OCI-LY7 (cell line): ENCODE data around the gene ITM2B. TPM values are rescaled to one million over a fixed set of nuclear protein-coding genes. Genes with fewer than 3 reads are reported as not detected.

Experiments used
- BruUV-seq: library from RNA; stranded (reverse); fragments of 400-500 nt; replicated peaks from 2 replicates; lab custom pipeline; 2021; lab: Mats Ljungman, UMichigan
- CTCF ChIA-PET: fragments of 300-600 bp; sonication (Branson Sonifier 250); formaldehyde crosslinking; loops from one replicate; lab custom pipeline; 2022; ENCODE audit warnings: antibody characterized with exemption; ENCODE audit not compliant: unreplicated experiment; lab: Charles Lee
- POLR2A ChIA-PET: fragments of 300-600 bp; sonication (Branson Sonifier 250); formaldehyde crosslinking; loops from one replicate; lab custom pipeline; 2022; ENCODE audit warnings: antibody characterized with exemption; lab: Charles Lee
- DNase-seq: peaks from one replicate; pipeline ENCODE4 v3.0.0-alpha.2; 2015; ENCODE audit warnings: low spot score
- H2AFZ ChIP-seq: fragments of 200-600 bp; sonication (generic), shearing (Covaris generic); 2 replicates; pipeline ENCODE4 v1.6.1; 2014; ENCODE audit warnings: mild to moderate bottlenecking, antibody characterized with exemption, low read length, moderate library complexity
- H3K27ac ChIP-seq: fragments of 200-600 bp; sonication (generic); 2 replicates; pipeline ENCODE4 v1.5.1; 2014; ENCODE audit warnings: mixed run types, low read depth, mild to moderate bottlenecking, moderate library complexity, low read length, inconsistent platforms; ENCODE audit not compliant: poor library complexity, severe bottlenecking
- H3K36me3 ChIP-seq: fragments of 200-600 bp; sonication (generic); 2 replicates; pipeline ENCODE4 v1.6.1; 2014; ENCODE audit warnings: mild to moderate bottlenecking, antibody characterized with exemption, low read length, moderate library complexity, mixed read lengths; ENCODE audit not compliant: insufficient read depth
- H3K4me1 ChIP-seq: fragments of 200-600 bp; sonication (generic); 2 replicates; pipeline ENCODE4 v1.5.1; 2014; ENCODE audit warnings: mild to moderate bottlenecking, low read length; ENCODE audit not compliant: insufficient read depth, poor library complexity, severe bottlenecking
- H3K4me2 ChIP-seq: fragments of 200-600 bp; sonication (generic); 2 replicates; pipeline ENCODE4 v1.6.1; 2014; ENCODE audit warnings: mild to moderate bottlenecking, low read length
- H3K4me3 ChIP-seq: fragments of 200-600 bp; sonication (generic); 2 replicates; pipeline ENCODE4 v1.5.1; 2014; ENCODE audit warnings: mild to moderate bottlenecking, low read depth, low read length; ENCODE audit not compliant: poor library complexity, severe bottlenecking
- H3K79me2 ChIP-seq: fragments of 200-600 bp; sonication (generic); 2 replicates; pipeline ENCODE4 v1.6.1; 2016; ENCODE audit warnings: low read depth, mild to moderate bottlenecking, low read length, moderate library complexity, mixed read lengths; ENCODE audit not compliant: insufficient read depth
- H3K9me2 ChIP-seq: fragments of 200-600 bp; sonication (generic); 2 replicates; pipeline ENCODE4 v1.6.1; 2016; ENCODE audit warnings: mild to moderate bottlenecking, low read length, mixed read lengths; ENCODE audit not compliant: insufficient read depth
- H3K9me3 ChIP-seq: fragments of 200-600 bp; sonication (generic); 2 replicates; pipeline ENCODE4 v1.6.1; 2014; ENCODE audit warnings: mild to moderate bottlenecking, mixed run types, low read length, mixed read lengths
- H4K20me1 ChIP-seq: fragments of 200-600 bp; sonication (generic); 2 replicates; pipeline ENCODE4 v1.6.1; 2014; ENCODE audit warnings: mild to moderate bottlenecking, antibody characterized with exemption, low read length, moderate library complexity, mixed read lengths; ENCODE audit not compliant: insufficient read depth
- EZH2phosphoT487 ChIP-seq: fragments of 200-600 bp; sonication (generic); IDR thresholded peaks from 2 replicates; pipeline ENCODE4 v1.6.1; 2018; ENCODE audit warnings: low read depth, borderline replicate concordance, mild to moderate bottlenecking, mixed run types, antibody characterized with exemption, low read length, moderate library complexity, mixed read lengths
- intact Hi-C: fragments of 100-400 bp; cut with micrococcal nuclease; formaldehyde crosslinking; loops from one replicate; pipeline ENCODE4 v1.10.0; 2022; ENCODE audit not compliant: unreplicated experiment
- total RNA-seq, 2 experiments: library from RNA; depleted of rRNA in 1 of 2; stranded (reverse); fragments of >200 nt in 1 of 2; shearing (Covaris generic) in 1 of 2; gene quantifications; 2 replicates each; pipeline ENCODE4 v1.2.3, GENCODE V29; 2014 to 2022
- TF ChIP-seq, protein P1 (sequence below): fragments of 200-600 bp; sonication (generic); conservative IDR thresholded peaks from 2 replicates; pipeline ENCODE4 v1.5.1; 2014; ENCODE audit warnings: mild to moderate bottlenecking, antibody characterized with exemption, low read length, moderate library complexity, mixed read lengths

Gene ITM2B
- total RNA-seq, 2 experiments from 2014 or later, result 14.7 to 43.3 TPM

DNA sequence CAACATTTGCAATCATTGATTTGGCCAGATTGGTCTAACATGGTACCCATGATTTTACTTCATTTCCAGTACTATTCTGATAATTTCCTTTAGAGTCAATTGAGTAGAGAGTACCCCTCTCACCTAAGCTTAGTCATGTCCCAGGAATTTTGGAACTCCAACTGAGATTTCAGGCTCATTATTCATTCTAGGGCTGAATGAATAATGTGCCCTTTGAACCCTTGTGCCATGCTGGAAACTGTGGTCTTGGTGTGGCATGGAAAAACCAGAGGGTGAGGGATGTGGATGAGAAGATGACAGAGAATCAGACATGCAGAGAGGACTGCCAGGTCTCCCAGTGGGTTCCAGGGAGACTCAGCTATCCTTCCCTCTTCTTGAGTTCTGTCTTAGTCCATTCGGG, 30.2 kb downstream of the ITM2B start:
- Histone ChIP-seq H3K4me1 (peaks cover 23% of the 10 kb centered on the region), H3K4me3 (no peak overlapping the region), H4K20me1 (no peaks in the 10 kb centered on the region), H3K36me3 (peaks cover 35% of the 10 kb centered on the region), H3K9me2 (no peaks in the 10 kb centered on the region), H3K27ac (no peak overlapping the region), H3K79me2 (no peaks in the 10 kb centered on the region), H2AFZ (no peak overlapping the region), H3K4me2 (no peak overlapping the region), H3K9me3 (no peaks in the 10 kb centered on the region)
- ChIA-PET CTCF (no interaction called here), POLR2A (interaction anchor here (0.5 to 1.1 kb wide), 2 partner anchors 40 to 48 kb away, joined by 3 to 5 read pairs; no protein-coding TSS in a partner anchor)
- no TSS peak for BruUV-seq
- DNase-seq, result no peak
- intact Hi-C loops, result no loop called here
- TF ChIP-seq, protein P1, sequence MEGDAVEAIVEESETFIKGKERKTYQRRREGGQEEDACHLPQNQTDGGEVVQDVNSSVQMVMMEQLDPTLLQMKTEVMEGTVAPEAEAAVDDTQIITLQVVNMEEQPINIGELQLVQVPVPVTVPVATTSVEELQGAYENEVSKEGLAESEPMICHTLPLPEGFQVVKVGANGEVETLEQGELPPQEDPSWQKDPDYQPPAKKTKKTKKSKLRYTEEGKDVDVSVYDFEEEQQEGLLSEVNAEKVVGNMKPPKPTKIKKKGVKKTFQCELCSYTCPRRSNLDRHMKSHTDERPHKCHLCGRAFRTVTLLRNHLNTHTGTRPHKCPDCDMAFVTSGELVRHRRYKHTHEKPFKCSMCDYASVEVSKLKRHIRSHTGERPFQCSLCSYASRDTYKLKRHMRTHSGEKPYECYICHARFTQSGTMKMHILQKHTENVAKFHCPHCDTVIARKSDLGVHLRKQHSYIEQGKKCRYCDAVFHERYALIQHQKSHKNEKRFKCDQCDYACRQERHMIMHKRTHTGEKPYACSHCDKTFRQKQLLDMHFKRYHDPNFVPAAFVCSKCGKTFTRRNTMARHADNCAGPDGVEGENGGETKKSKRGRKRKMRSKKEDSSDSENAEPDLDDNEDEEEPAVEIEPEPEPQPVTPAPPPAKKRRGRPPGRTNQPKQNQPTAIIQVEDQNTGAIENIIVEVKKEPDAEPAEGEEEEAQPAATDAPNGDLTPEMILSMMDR, result no peak
- no peak for TF ChIP-seq EZH2phosphoT487

- no peak overlapping the region for H3K27ac ChIP-seq
- CTCF ChIA-PET, result no interaction called here
- no peaks in the 10 kb centered on the region for H4K20me1 ChIP-seq
- intact Hi-C loops, result no loop called here
- TF ChIP-seq, protein P1, result no peak
- no peak for TF ChIP-seq EZH2phosphoT487
- no TSS peak for BruUV-seq
- peaks cover 26% of the 10 kb centered on the region for H3K36me3 ChIP-seq
- no peak overlapping the region for H3K4me3 ChIP-seq
- H3K9me3 ChIP-seq, result no peaks in the 10 kb centered on the region
- no peak overlapping the region for H2AFZ ChIP-seq
- POLR2A ChIA-PET, result interaction anchor here (0.6 kb wide), 2 partner anchors 26 to 318 kb away, joined by 3 read pairs; no protein-coding TSS in a partner anchor
- DNase-seq, result no peak
- H3K79me2 ChIP-seq, result no peaks in the 10 kb centered on the region
- H3K4me2 ChIP-seq, result 0 out of 2 replicates have a peak overlapping the region, but pooled peaks have one; percentile 1
- peaks cover 23% of the 10 kb centered on the region for H3K4me1 ChIP-seq
- H3K9me2 ChIP-seq, result no peaks in the 10 kb centered on the region
Observed at GRCh38 chr13:48264058-48264457, 31.1 kb downstream of the ITM2B start.

DNA sequence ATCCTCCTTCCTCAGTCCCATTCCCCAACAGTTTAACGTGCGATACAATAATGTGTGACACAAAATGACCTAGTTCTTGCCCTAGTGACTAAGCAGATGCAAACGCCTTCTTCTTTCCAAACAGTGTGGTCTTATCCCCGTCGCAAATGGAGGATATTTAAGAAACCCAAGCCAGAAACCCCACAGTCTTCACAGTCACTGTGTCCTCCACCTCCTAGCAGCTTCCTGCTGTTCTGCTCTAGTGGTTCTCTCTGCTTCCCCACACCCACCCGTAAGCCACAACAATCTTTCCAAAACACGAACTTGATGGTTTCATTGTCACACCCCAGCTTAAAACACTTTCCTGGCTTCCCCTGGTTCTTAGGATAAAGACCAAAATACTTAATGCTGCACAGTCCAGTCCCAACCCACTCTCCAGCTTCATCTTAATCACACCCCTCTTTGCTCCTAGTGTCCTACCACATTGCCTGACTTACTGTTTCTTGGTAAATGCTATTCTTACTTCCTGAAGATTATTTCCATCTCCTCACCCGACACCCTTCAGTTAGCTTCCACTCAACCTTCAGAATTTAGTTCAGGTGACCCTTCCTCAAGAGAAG, 32.3 kb downstream of the ITM2B start:
- ChIA-PET POLR2A (interaction anchor here (0.6 to 1.6 kb wide), 4 partner anchors 10 to 26 kb away, joined by 3 read pairs; no protein-coding TSS in a partner anchor), CTCF (interaction anchor here (0.6 kb wide), 1 partner anchor 503 kb away, joined by 3 read pairs; no protein-coding TSS in a partner anchor)
- peaks cover 25% of the 10 kb centered on the region for H3K36me3 ChIP-seq
- H3K79me2 ChIP-seq, result no peaks in the 10 kb centered on the region
- no peaks in the 10 kb centered on the region for H4K20me1 ChIP-seq
- H3K9me2 ChIP-seq, result no peaks in the 10 kb centered on the region
- peaks cover 23% of the 10 kb centered on the region for H3K4me1 ChIP-seq
- H3K4me3 ChIP-seq, result peak overlapping the region; percentile 33
- DNase-seq, result peak; percentile 63
- peak overlapping the region; percentile 36; the same call in 1 of the 2 replicates for H2AFZ ChIP-seq
- TF ChIP-seq, protein P1, result no peak
- no peak for TF ChIP-seq EZH2phosphoT487
- no TSS peak for BruUV-seq
- no peak overlapping the region for H3K27ac ChIP-seq
- intact Hi-C loops, result no loop called here
- no peaks in the 10 kb centered on the region for H3K9me3 ChIP-seq
- peak overlapping the region; percentile 62 for H3K4me2 ChIP-seq
